Naive thymus-derived CD4-positive, alpha-beta T cell (primary cell): ENCODE results near the gene TEX19. TPM values are rescaled to one million over a fixed set of nuclear protein-coding genes. Genes with fewer than 3 reads are reported as not detected.

Experiments
- ATAC-seq: fragments of 150-1000 bp; cut with Tn5 transposase; 2 replicates; pipeline ENCODE4 v1.10.0; 2021; ENCODE audit warnings: mild to moderate bottlenecking, moderate library complexity
- CTCF ChIA-PET: fragments of 350-600 bp; sonication (Branson Sonifier 250); formaldehyde crosslinking; loops from one replicate; lab custom pipeline; 2021; ENCODE audit warnings: antibody characterized with exemption; lab: Charles Lee
- POLR2A ChIA-PET: fragments of 350-600 bp; sonication (Branson Sonifier 250); formaldehyde crosslinking; loops from one replicate; lab custom pipeline; 2021; ENCODE audit warnings: antibody characterized with exemption, inconsistent platforms; lab: Charles Lee
- DNase-seq, 9 donors: peaks; one replicate each; pipeline versions ENCODE4 v3.0.0 to v3.0.0-alpha.2; 2020 to 2022; ENCODE audit warnings: mixed read lengths in 1 of 9
- H3K27ac ChIP-seq: one replicate; pipeline ENCODE4 v1.7.0; 2013; ENCODE audit warnings: mild to moderate bottlenecking, low read depth, low read length, moderate library complexity
- H3K27me3 ChIP-seq, 2 donors: one replicate each; pipeline ENCODE4 v1.7.0; 2013; ENCODE audit warnings: low read length in 2 of 2, mild to moderate bottlenecking in 2 of 2, moderate library complexity in 2 of 2; ENCODE audit not compliant: control insufficient read depth in 2 of 2, insufficient read depth in 2 of 2
- H3K36me3 ChIP-seq, 3 experiments: 1 replicate in 2 of 3; 2 replicates in 1 of 3; pipeline ENCODE4 v1.7.0; 2013; ENCODE audit warnings: low read length in 3 of 3, mild to moderate bottlenecking in 3 of 3, moderate library complexity in 1 of 3; ENCODE audit not compliant: insufficient read depth in 3 of 3, control insufficient read depth in 2 of 3
- H3K4me1 ChIP-seq, 2 donors: one replicate each; pipeline ENCODE4 v1.7.0; 2013; ENCODE audit warnings: low read length in 2 of 2, mild to moderate bottlenecking in 2 of 2, moderate library complexity in 1 of 2; ENCODE audit not compliant: control insufficient read depth in 2 of 2, insufficient read depth in 2 of 2
- H3K4me3 ChIP-seq: 2 replicates; pipeline ENCODE4 v1.7.0; 2013; ENCODE audit warnings: mild to moderate bottlenecking, low read length
- H3K9me3 ChIP-seq, 3 experiments: 1 replicate in 2 of 3; 2 replicates in 1 of 3; pipeline ENCODE4 v1.7.0; 2013; ENCODE audit warnings: low read length in 3 of 3; ENCODE audit not compliant: control insufficient read depth in 2 of 3
- H3K27ac Mint-ChIP-seq, 9 donors: one replicate each; pipeline ENCODE4 v1.8.0; 2020 to 2022; ENCODE audit warnings: mixed read lengths in 9 of 9, mild to moderate bottlenecking in 8 of 9, moderate library complexity in 5 of 9, inconsistent platforms in 2 of 9
- H3K27me3 Mint-ChIP-seq, 5 donors: one replicate each; pipeline ENCODE4 v1.8.0; 2021 to 2022; ENCODE audit warnings: mixed read lengths in 5 of 5, mild to moderate bottlenecking in 1 of 5
- H3K36me3 Mint-ChIP-seq, 5 donors: one replicate each; pipeline ENCODE4 v1.8.0; 2020 to 2022; ENCODE audit warnings: mixed read lengths in 5 of 5, mild to moderate bottlenecking in 3 of 5, inconsistent platforms in 1 of 5
- H3K4me1 Mint-ChIP-seq, 7 donors: one replicate each; pipeline ENCODE4 v1.8.0; 2020 to 2022; ENCODE audit warnings: mixed read lengths in 7 of 7, mild to moderate bottlenecking in 3 of 7, inconsistent platforms in 1 of 7
- H3K4me3 Mint-ChIP-seq, 10 donors: one replicate each; pipeline ENCODE4 v1.8.0; 2020 to 2022; ENCODE audit warnings: mild to moderate bottlenecking in 10 of 10, mixed read lengths in 10 of 10, moderate library complexity in 6 of 10, inconsistent platforms in 2 of 10
- H3K9me3 Mint-ChIP-seq, 11 donors: one replicate each; pipeline ENCODE4 v1.8.0; 2020 to 2022; ENCODE audit warnings: mixed read lengths in 11 of 11, mild to moderate bottlenecking in 4 of 11, inconsistent platforms in 1 of 11, moderate library complexity in 1 of 11
- intact Hi-C, 2 donors: fragments of 100-400 bp; cut with micrococcal nuclease; formaldehyde crosslinking; loops; one replicate each; pipeline ENCODE4 v1.15.1; 2023
- polyA plus RNA-seq, 2 donors: library from polyadenylated mRNA; unstranded; fragments of 300-500 nt; fragmentation: Illumina TruSeq; gene quantifications; one replicate each; pipeline ENCODE4 v1.2.3, GENCODE V29; 2021
- total RNA-seq, 6 experiments: library from RNA in 5 of 6; stranded (reverse) in 5 of 6; gene quantifications; 1 replicate in 5 of 6; 2 replicates in 1 of 6; pipeline ENCODE4 v1.2.3 and lab custom pipeline; 2021 to 2026

The TEX19 gene
- total and polyA plus RNA-seq, 7 experiments from 2014 or later = not detected

GRCh38 chr17:82349287-82349701 is 9.8 kb upstream of the TEX19 start:
- H3K36me3 ChIP-seq = no peaks in the 10 kb centered on the region
- POLR2A ChIA-PET = interaction anchor here (0.6 kb wide), 1 partner anchor 382 kb away, joined by 4 read pairs; no protein-coding TSS in a partner anchor
- H3K27ac Mint-ChIP-seq = no peak overlapping the region
- no peaks in the 10 kb centered on the region for H3K27me3 ChIP-seq
- no peak for ATAC-seq
- no peaks in the 10 kb centered on the region for H3K9me3 Mint-ChIP-seq
- peaks cover 7 to 14% (median 8%) of the 10 kb centered on the region in 7 donors for H3K4me1 Mint-ChIP-seq
- CTCF ChIA-PET = interaction anchor here (0.8 to 1.1 kb wide), 3 partner anchors 50 to 201 kb away, joined by 3 read pairs; no protein-coding TSS in a partner anchor
- no peak for DNase-seq
- no peak overlapping the region for H3K27ac ChIP-seq
- intact Hi-C loops = no loop called here
- H3K36me3 Mint-ChIP-seq = no peaks in the 10 kb centered on the region
- no peak overlapping the region for H3K4me3 Mint-ChIP-seq
- H3K9me3 ChIP-seq = no peaks in the 10 kb centered on the region
- H3K27me3 Mint-ChIP-seq = peaks cover 0 to 17% (median 5%) of the 10 kb centered on the region in 5 donors
- H3K4me1 ChIP-seq = no peaks in the 10 kb centered on the region
- no peak overlapping the region for H3K4me3 ChIP-seq

GRCh38 chr17:82350182-82351030 is 8.6 kb upstream of the TEX19 start:
- Mint-ChIP-seq H3K36me3 (no peaks in the 10 kb centered on the region), H3K4me3 (no peak overlapping the region), H3K4me1 (peaks cover 7 to 14% (median 8%) of the 10 kb centered on the region in 7 donors), H3K9me3 (no peaks in the 10 kb centered on the region), H3K27me3 (peaks cover 0 to 20% (median 5%) of the 10 kb centered on the region in 5 donors), H3K27ac (no peak overlapping the region)
- intact Hi-C loops = loop anchor here (1.0 to 5.0 kb wide), 3 partner anchors 64 to 417 kb away; no protein-coding TSS in a partner anchor
- ChIA-PET CTCF (interaction anchor here (0.6 to 2.6 kb wide), 7 partner anchors 12 to 203 kb away, joined by 3 to 13 read pairs (median 3); no protein-coding TSS in a partner anchor), POLR2A (interaction anchor here (1.6 kb wide), 1 partner anchor 147 kb away, joined by 4 read pairs; no protein-coding TSS in a partner anchor)
- H3K4me3 ChIP-seq = no peak overlapping the region
- no peaks in the 10 kb centered on the region for H3K27me3 ChIP-seq
- H3K9me3 ChIP-seq = no peaks in the 10 kb centered on the region
- peak; percentile 36 for ATAC-seq
- H3K27ac ChIP-seq = no peak overlapping the region
- peak in 1 of 9 donors; percentile 24 for DNase-seq
- H3K4me1 ChIP-seq = no peaks in the 10 kb centered on the region
- no peaks in the 10 kb centered on the region for H3K36me3 ChIP-seq

GRCh38 chr17:82351254-82351712 is 7.8 kb upstream of the TEX19 start:
- ChIA-PET POLR2A (interaction anchor here (1.6 kb wide), 1 partner anchor 146 kb away, joined by 4 read pairs; no protein-coding TSS in a partner anchor), CTCF (interaction anchor here (0.8 to 2.6 kb wide), 4 partner anchors 12 to 203 kb away, joined by 3 to 13 read pairs (median 6); no protein-coding TSS in a partner anchor)
- DNase-seq = no peak
- Mint-ChIP-seq H3K27me3 (peaks cover 0 to 19% (median 5%) of the 10 kb centered on the region in 5 donors), H3K4me1 (peaks cover 6 to 13% (median 7%) of the 10 kb centered on the region in 7 donors), H3K9me3 (no peaks in the 10 kb centered on the region), H3K27ac (no peak overlapping the region), H3K36me3 (no peaks in the 10 kb centered on the region), H3K4me3 (no peak overlapping the region)
- intact Hi-C loops = loop anchor here (1.0 to 5.0 kb wide), 3 partner anchors 63 to 416 kb away; no protein-coding TSS in a partner anchor
- H3K9me3 ChIP-seq = no peaks in the 10 kb centered on the region
- no peaks in the 10 kb centered on the region for H3K27me3 ChIP-seq
- H3K4me3 ChIP-seq = no peak overlapping the region
- H3K4me1 ChIP-seq = no peaks in the 10 kb centered on the region
- no peak for ATAC-seq
- H3K27ac ChIP-seq = no peak overlapping the region
- H3K36me3 ChIP-seq = no peaks in the 10 kb centered on the region

GRCh38 chr17:82351713-82352488 is 7.1 kb upstream of the TEX19 start:
- intact Hi-C loops = loop anchor here (1.0 to 5.0 kb wide), 4 partner anchors 62 to 415 kb away; no protein-coding TSS in a partner anchor
- H3K4me3 Mint-ChIP-seq = peak overlapping the region in 1 of 10 donors; percentile 34
- no peaks in the 10 kb centered on the region for H3K36me3 Mint-ChIP-seq
- no peaks in the 10 kb centered on the region for H3K9me3 ChIP-seq
- H3K4me1 Mint-ChIP-seq = peaks cover 0 to 7% (median under 1%) of the 10 kb centered on the region in 7 donors
- POLR2A ChIA-PET = interaction anchor here (1.2 to 1.6 kb wide), 2 partner anchors 66 to 145 kb away, joined by 3 to 4 read pairs; no protein-coding TSS in a partner anchor
- H3K9me3 Mint-ChIP-seq = no peaks in the 10 kb centered on the region
- DNase-seq (peak; percentile 59 to 84 (median 77)), ATAC-seq (peak; percentile 91)
- CTCF ChIA-PET = interaction anchor here (0.8 to 2.6 kb wide), 5 partner anchors 12 to 202 kb away, joined by 3 to 13 read pairs (median 3); no protein-coding TSS in a partner anchor
- no peak overlapping the region for H3K4me3 ChIP-seq
- H3K27me3 ChIP-seq = no peaks in the 10 kb centered on the region
- H3K27me3 Mint-ChIP-seq = peaks cover 0 to 15% (median 5%) of the 10 kb centered on the region in 5 donors
- H3K36me3 ChIP-seq = no peaks in the 10 kb centered on the region
- H3K27ac ChIP-seq = no peak overlapping the region
- H3K27ac Mint-ChIP-seq = no peak overlapping the region
- no peaks in the 10 kb centered on the region for H3K4me1 ChIP-seq

GRCh38 chr17:82353484-82353883 is 5.6 kb upstream of the TEX19 start:
- ATAC-seq = no peak
- ChIA-PET CTCF (interaction anchor here (0.7 to 2.5 kb wide), 3 partner anchors 13 to 61 kb away, joined by 5 to 7 read pairs (median 6); no protein-coding TSS in a partner anchor), POLR2A (no interaction called here)
- no peak overlapping the region for H3K4me3 ChIP-seq
- H3K36me3 ChIP-seq = no peaks in the 10 kb centered on the region
- Mint-ChIP-seq H3K4me1 (peaks cover 4 to 11% (median 6%) of the 10 kb centered on the region in 7 donors), H3K4me3 (no peak overlapping the region), H3K36me3 (no peaks in the 10 kb centered on the region), H3K27me3 (peaks cover 2 to 16% (median 12%) of the 10 kb centered on the region in 5 donors), H3K27ac (no peak overlapping the region), H3K9me3 (no peaks in the 10 kb centered on the region)
- H3K27ac ChIP-seq = no peak overlapping the region
- peak in 1 of 9 donors; percentile 5 for DNase-seq
- H3K27me3 ChIP-seq = no peaks in the 10 kb centered on the region
- intact Hi-C loops = loop anchor here in 1 of 2 donors (5.0 kb wide), 1 partner anchor 414 kb away; no protein-coding TSS in a partner anchor
- H3K4me1 ChIP-seq = no peaks in the 10 kb centered on the region
- H3K9me3 ChIP-seq = no peaks in the 10 kb centered on the region
